A172 (cell line): Measurements from ENCODE around the gene NKX2-1. TPM values are rescaled to one million over a fixed set of nuclear protein-coding genes. Genes with fewer than 3 reads are reported as not detected.

Experiments used
- DNase-seq: peaks from one replicate; pipeline ENCODE4 v3.0.0-alpha.2; 2015; ENCODE audit warnings: low spot score
- total RNA-seq: library from RNA; depleted of rRNA; stranded (reverse); fragments of >200 nt; shearing (Covaris generic); gene quantifications from 2 replicates; pipeline ENCODE4 v1.2.3, GENCODE V29; 2014

The NKX2-1 gene
- total RNA-seq, 1 experiment from 2014 or later, result not detected

- no peak for DNase-seq
These were observed 1.9 kb downstream of the NKX2-1 start for GRCh38 chr14:36518031-36518585.

GRCh38 chr14:36517242-36518030 is 2.6 kb downstream of the NKX2-1 start:
- no peak for DNase-seq

GRCh38 chr14:36516719-36517241 is 3.3 kb downstream of the NKX2-1 start:
- no peak for DNase-seq

- no peak for DNase-seq
These were observed 3.9 kb downstream of the NKX2-1 start for GRCh38 chr14:36515896-36516718.

- no peak for DNase-seq
These were observed 4.9 kb downstream of the NKX2-1 start for GRCh38 chr14:36515105-36515593.

GRCh38 chr14:36514278-36515104 is 5.5 kb downstream of the NKX2-1 start:
- no peak for DNase-seq

GRCh38 chr14:36513451-36514277 is 6.4 kb downstream of the NKX2-1 start:
- no peak for DNase-seq

- no peak for DNase-seq
These were observed 7.0 kb downstream of the NKX2-1 start for GRCh38 chr14:36513012-36513420.

GRCh38 chr14:36512585-36513003 is 7.4 kb downstream of the NKX2-1 start:
- DNase-seq, result no peak

- no peak for DNase-seq
These were observed 7.9 kb downstream of the NKX2-1 start for GRCh38 chr14:36511981-36512584.

GRCh38 chr14:36510874-36511273 is 9.2 kb downstream of the NKX2-1 start:
- no peak for DNase-seq

GRCh38 chr14:36510078-36510799 is 9.8 kb downstream of the NKX2-1 start:
- DNase-seq, result no peak

- DNase-seq, result no peak
These were observed 10.7 kb downstream of the NKX2-1 start for GRCh38 chr14:36509069-36509917.

GRCh38 chr14:36508418-36509068 is 11.5 kb downstream of the NKX2-1 start:
- DNase-seq, result no peak

- no peak for DNase-seq
These were observed 12.1 kb downstream of the NKX2-1 start for GRCh38 chr14:36507847-36508417.

GRCh38 chr14:36506732-36507614 is 13.1 kb downstream of the NKX2-1 start:
- no peak for DNase-seq
